Erythroblast (primary cell): ENCODE results near the gene SOX18.

Experiments used
- GATA1 ChIP-seq: IDR thresholded peaks from 2 replicates; pipeline ENCODE4 v1.6.1; 2011; ENCODE audit warnings: low read depth, mild to moderate bottlenecking, control low read depth, low read length, moderate library complexity
- POLR2A ChIP-seq: IDR thresholded peaks from 2 replicates; pipeline ENCODE4 v1.6.1; 2011; ENCODE audit warnings: mild to moderate bottlenecking, low read length

- TF ChIP-seq POLR2A (no peak), GATA1 (no peak)
These were observed 7.7 kb downstream of the SOX18 start for GRCh38 chr20:64041781-64042053.
